Progenitor cell of endocrine pancreas (in vitro differentiated cells): ENCODE measurements around the gene ZNF765. TPM values are rescaled to one million over a fixed set of nuclear protein-coding genes. Genes with fewer than 3 reads are reported as not detected.
"Not testable (repeated sequence)": the region's sequence is repeated elsewhere in the genome, so short reads cannot be mapped to it uniquely, and the experiment has no call there.

Experiments used
- DNase-seq: peaks from one replicate; pipeline ENCODE4 v3.0.0; 2021; ENCODE audit warnings: low spot score; ENCODE audit not compliant: unreplicated experiment
- H3K27ac Mint-ChIP-seq: 2 replicates; pipeline ENCODE4 v1.8.0; 2021; ENCODE audit warnings: mild to moderate bottlenecking, moderate library complexity, mixed read lengths
- H3K27me3 Mint-ChIP-seq: 2 replicates; pipeline ENCODE4 v1.8.0; 2021; ENCODE audit warnings: mixed read lengths
- H3K36me3 Mint-ChIP-seq: 2 replicates; pipeline ENCODE4 v1.8.0; 2022; ENCODE audit warnings: mixed read lengths; ENCODE audit not compliant: insufficient read depth
- H3K4me1 Mint-ChIP-seq: 2 replicates; pipeline ENCODE4 v1.8.0; 2021; ENCODE audit warnings: low read depth, mixed read lengths
- H3K4me3 Mint-ChIP-seq: 2 replicates; pipeline ENCODE4 v1.8.0; 2021; ENCODE audit warnings: low read depth, mild to moderate bottlenecking, moderate library complexity, mixed read lengths
- H3K9me3 Mint-ChIP-seq: 2 replicates; pipeline ENCODE4 v1.8.0; 2021; ENCODE audit warnings: low read depth, mixed read lengths
- CTCF ChIP-seq: fragments of 200-600 bp; sonication (generic); IDR thresholded peaks from one replicate; pipeline ENCODE4 v1.5.0; 2021; ENCODE audit warnings: antibody characterized with exemption, mild to moderate bottlenecking; ENCODE audit not compliant: unreplicated experiment
- total RNA-seq: library from RNA; stranded (reverse); gene quantifications from 2 replicates; pipeline ENCODE4 v1.2.1, GENCODE V29; 2021

Gene ZNF765
- total RNA-seq, 1 donor from 2014 or later, result 29.8 TPM

GRCh38 chr19:53396525-53396868 is 1.5 kb downstream of the ZNF765 start:
- Mint-ChIP-seq H3K27ac (no peak overlapping the region), H3K9me3 (no peaks in the 10 kb centered on the region), H3K27me3 (no peaks in the 10 kb centered on the region), H3K4me1 (peaks cover 23% of the 10 kb centered on the region), H3K4me3 (peak overlapping the region; percentile 98), H3K36me3 (peaks cover 15% of the 10 kb centered on the region)
- DNase-seq, result no peak
- TF ChIP-seq CTCF, result no peak

- not testable (repeated sequence) for H3K4me3 Mint-ChIP-seq, H3K27me3 Mint-ChIP-seq
- H3K36me3 Mint-ChIP-seq, result peaks cover 28% of the 10 kb centered on the region
Observed at GRCh38 chr19:53397918-53398317, 3.0 kb downstream of the ZNF765 start.

GRCh38 chr19:53409505-53410204 is 14.7 kb downstream of the ZNF765 start:
- no peak overlapping the region for H3K4me3 Mint-ChIP-seq
- peaks cover 79% of the 10 kb centered on the region for H3K36me3 Mint-ChIP-seq
- no peaks in the 10 kb centered on the region for H3K4me1 Mint-ChIP-seq
- DNase-seq, result no peak
- H3K27ac Mint-ChIP-seq, result no peak overlapping the region
- no peaks in the 10 kb centered on the region for H3K27me3 Mint-ChIP-seq
- TF ChIP-seq CTCF, result no peak
- H3K9me3 Mint-ChIP-seq, result peaks cover 54% of the 10 kb centered on the region

More at GRCh38 chr19:53397918-53398317, 3.0 kb downstream of the ZNF765 start:
- not testable (repeated sequence) for H3K9me3 Mint-ChIP-seq, H3K27ac Mint-ChIP-seq, DNase-seq
- peaks cover 23% of the 10 kb centered on the region for H3K4me1 Mint-ChIP-seq

GRCh38 chr19:53420520-53421315 is 25.8 kb downstream of the ZNF765 start:
- Mint-ChIP-seq H3K27ac (peak overlapping the region; percentile 97), H3K4me3 (peak overlapping the region; percentile 45), H3K4me1 (peaks cover 36% of the 10 kb centered on the region)
- DNase-seq, H3K27me3 Mint-ChIP-seq, H3K9me3 Mint-ChIP-seq, H3K36me3 Mint-ChIP-seq: not testable (repeated sequence)

GRCh38 chr19:53422551-53422950 is 27.6 kb downstream of the ZNF765 start:
- no peak for TF ChIP-seq CTCF
- H3K36me3 Mint-ChIP-seq, result peaks cover under 1% of the 10 kb centered on the region
- H3K4me3 Mint-ChIP-seq, result no peak overlapping the region
- peaks cover 36% of the 10 kb centered on the region for H3K4me1 Mint-ChIP-seq
- peak overlapping the region; percentile 49 for H3K27ac Mint-ChIP-seq
- DNase-seq, result no peak
- H3K27me3 Mint-ChIP-seq, result no peaks in the 10 kb centered on the region
- H3K9me3 Mint-ChIP-seq, result peaks cover under 1% of the 10 kb centered on the region

GRCh38 chr19:53423074-53423473 is 28.1 kb downstream of the ZNF765 start:
- H3K36me3 Mint-ChIP-seq, DNase-seq, H3K27me3 Mint-ChIP-seq, H3K9me3 Mint-ChIP-seq: not testable (repeated sequence)
- H3K4me3 Mint-ChIP-seq, result peak overlapping the region; percentile 68
- H3K4me1 Mint-ChIP-seq, result peaks cover 36% of the 10 kb centered on the region
- H3K27ac Mint-ChIP-seq, result peak overlapping the region; percentile 86
